Measurements from ENCODE around the gene NEURL1. TPM values are rescaled to one million over a fixed set of nuclear protein-coding genes. Genes with fewer than 3 reads are reported as not detected.

NEURL1 gene
- total RNA-seq, 4 donors from 2014 or later: 0.19 TPM; not detected in 3

DNA sequence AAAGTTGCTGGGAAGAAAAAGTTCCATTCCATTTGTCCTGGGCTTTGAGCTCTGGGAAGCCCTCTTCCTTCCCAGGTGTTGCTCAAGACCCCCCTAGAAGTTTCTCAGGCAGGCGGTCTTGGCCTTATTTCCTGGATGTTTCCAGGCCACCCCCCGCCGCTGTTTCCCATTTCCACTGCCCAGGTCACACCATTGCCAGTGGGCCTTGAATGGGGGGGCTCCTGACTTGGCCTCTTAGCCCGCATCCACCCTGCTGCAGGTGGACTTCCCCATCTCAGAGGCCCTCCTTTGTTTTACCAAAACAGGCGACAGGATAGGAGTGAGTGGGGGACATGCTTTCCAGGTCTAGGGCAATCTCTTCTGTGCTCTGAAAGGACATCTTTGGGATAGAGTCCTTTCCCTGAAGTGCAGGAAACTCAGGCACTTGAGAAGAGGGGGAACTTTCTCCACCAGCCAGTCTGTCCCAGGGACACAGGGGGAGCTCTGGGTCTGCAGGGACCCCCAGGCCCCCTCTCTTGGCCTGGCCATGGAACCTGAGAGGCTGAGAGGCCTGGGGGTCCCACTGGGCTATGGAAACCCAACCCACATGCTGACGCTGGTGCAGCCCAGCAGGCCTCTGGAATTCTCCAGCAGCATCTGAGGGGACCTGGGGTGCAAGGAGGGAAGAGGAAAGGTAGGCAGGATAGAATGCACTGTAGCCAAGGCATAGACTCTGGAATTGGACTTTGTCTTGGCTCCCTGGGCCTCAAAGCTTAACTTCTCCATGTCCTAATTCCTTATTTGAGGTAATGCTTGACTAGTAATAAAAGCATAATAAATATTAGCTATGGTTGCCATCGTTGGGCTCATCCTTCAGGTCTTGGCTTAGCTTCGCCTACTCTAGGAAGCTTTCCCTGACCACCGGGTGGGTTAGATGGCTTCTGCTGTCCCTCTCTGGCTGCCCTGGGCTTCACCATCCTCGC lies 17.6 kb downstream of the NEURL1 start:
- Histone ChIP-seq H3K27ac (no peak overlapping the region), H3K4me1 (peaks cover 0 to 12% (median 0%) of the 10 kb centered on the region in 3 donors), H3K9me3 (no peaks in the 10 kb centered on the region), H3K4me3 (no peak overlapping the region), H3K36me3 (no peaks in the 10 kb centered on the region), H3K27me3 (peaks cover 0 to 17% (median 0%) of the 10 kb centered on the region in 4 donors)
- intact Hi-C loops (cut with DNase I): no loop called here
- DNase-seq: no peak
- 83 to 92% methylated on average over 7 to 9 of the region's 10 CpGs for WGBS, 2 donors
- TF ChIP-seq POLR2A (IDR thresholded peaks at IDR 0.05): no peak
- no peak for TF ChIP-seq CTCF (IDR thresholded peaks at IDR 0.05)

DNA sequence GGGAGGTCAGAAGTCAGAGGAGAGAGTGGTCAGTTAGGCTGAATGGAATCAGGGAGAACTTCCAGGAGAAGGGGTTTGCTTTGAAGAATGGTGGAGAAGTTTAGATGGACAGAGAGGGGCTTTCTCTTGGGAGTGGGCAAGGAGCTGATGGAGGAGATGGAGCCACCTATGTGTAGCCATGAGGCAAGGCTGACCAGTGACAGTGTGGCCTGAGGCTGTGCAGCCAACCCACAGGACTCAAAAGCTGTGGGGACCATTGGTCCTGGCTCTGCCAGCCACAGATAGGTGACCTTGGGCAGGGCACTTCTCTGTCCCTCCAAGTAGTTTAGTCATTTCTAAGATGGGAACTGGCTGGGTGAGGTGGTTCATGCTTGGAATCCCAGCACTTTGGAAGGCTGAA lies 18.7 kb downstream of the NEURL1 start:
- no peaks in the 10 kb centered on the region for H3K9me3 ChIP-seq
- intact Hi-C loops (cut with DNase I): no loop called here
- no peaks in the 10 kb centered on the region for H3K36me3 ChIP-seq
- peaks cover 0 to 9% (median 0%) of the 10 kb centered on the region in 4 donors for H3K27me3 ChIP-seq
- no peak overlapping the region for H3K27ac ChIP-seq
- H3K4me3 ChIP-seq: no peak overlapping the region
- H3K4me1 ChIP-seq: peaks cover 0 to 12% (median 0%) of the 10 kb centered on the region in 3 donors
- no peak for DNase-seq
- TF ChIP-seq POLR2A (IDR thresholded peaks at IDR 0.05) (no peak), CTCF (IDR thresholded peaks at IDR 0.05) (no peak)

DNA sequence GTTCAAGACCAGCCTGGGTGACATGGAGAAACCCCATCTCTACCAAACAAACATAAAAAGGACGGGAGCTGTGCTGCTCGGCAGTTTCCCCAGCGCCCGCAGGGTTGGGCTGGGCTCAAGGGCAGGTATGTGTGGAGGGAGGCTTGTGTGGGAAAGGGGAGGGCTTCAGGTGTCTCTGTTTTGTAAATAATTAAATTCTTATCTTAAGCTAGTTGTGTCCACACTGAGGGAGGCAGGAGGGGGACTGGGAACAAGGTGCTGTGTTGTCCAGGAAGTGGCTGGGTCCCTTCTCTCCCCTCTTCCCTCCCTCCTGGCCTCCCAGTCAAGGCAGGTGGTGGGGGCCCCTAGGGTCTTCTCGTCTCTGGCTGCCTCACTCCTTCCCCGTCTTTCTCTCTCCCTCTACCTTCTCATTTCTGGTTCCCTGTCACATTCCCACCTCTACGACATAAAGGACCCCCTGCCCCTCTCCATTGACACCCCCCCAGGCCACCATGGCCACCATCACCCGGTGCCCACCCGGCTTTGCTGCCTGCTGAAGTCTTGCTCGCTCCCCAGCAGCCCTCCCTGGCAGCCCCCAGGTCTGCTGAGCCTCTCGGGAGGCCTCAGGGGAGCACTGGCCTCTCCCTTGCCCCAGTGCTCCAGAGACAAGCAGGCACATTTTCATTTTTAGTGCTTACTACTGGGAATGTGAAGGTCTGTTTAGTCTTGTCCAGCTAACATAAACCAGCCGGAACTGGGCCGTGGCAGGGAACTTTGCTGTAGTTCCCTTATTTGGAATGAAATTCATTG lies 19.3 kb downstream of the NEURL1 start:
- WGBS, 2 donors: 76 to 83% methylated on average over 11 to 12 of the region's 13 CpGs
- Histone ChIP-seq H3K27ac (peak overlapping the region in 2 of 4 donors; percentile 3 to 34), H3K4me3 (no peak overlapping the region), H3K4me1 (peaks cover 0 to 12% (median 0%) of the 10 kb centered on the region in 3 donors), H3K27me3 (peaks cover 0 to 5% (median 0%) of the 10 kb centered on the region in 4 donors), H3K36me3 (no peaks in the 10 kb centered on the region), H3K9me3 (no peaks in the 10 kb centered on the region)
- DNase-seq: no peak
- intact Hi-C loops (cut with DNase I): no loop called here
- no peak for TF ChIP-seq CTCF (IDR thresholded peaks at IDR 0.05)
- no peak for TF ChIP-seq POLR2A (IDR thresholded peaks at IDR 0.05)

DNA sequence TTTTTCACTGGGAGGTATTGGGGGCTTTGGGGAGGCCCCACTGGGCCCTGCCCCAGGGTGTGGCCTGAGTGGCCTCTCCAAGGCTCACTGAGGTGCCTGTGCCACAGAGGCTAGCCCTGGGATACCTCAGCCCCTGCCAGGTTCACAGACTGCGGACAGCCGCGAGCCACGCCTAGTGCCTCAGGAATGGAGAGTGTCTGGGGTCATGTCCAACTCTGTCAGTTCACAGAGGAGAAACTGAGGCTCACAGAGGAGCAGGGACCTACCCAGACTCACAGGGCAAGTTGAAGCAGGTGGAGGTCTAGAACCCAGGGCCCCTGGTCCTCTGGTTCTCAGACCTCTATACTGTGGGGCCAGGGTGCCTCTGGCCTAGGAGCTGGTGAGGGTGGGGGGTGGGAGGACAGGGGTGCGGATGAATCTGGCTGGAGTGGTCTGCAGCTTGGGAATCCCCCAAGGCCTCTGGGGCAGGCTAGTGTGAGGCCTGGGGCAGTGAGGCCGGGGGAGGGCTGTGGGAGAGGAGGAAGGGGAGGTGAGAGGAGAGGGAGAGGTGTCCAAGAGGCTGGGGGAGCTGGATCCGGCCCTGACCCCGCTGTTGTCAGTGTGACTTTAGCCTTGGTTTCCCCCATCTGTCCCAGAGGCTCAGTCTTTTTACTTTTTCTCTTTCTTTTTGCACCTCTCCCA lies 20.0 kb downstream of the NEURL1 start:
- intact Hi-C loops (cut with DNase I): no loop called here
- Histone ChIP-seq H3K9me3 (no peaks in the 10 kb centered on the region), H3K27me3 (no peaks in the 10 kb centered on the region), H3K4me3 (no peak overlapping the region), H3K4me1 (peaks cover 0 to 12% (median 0%) of the 10 kb centered on the region in 3 donors), H3K27ac (peak overlapping the region in 2 of 4 donors; percentile 3 to 34), H3K36me3 (no peaks in the 10 kb centered on the region)
- TF ChIP-seq CTCF (IDR thresholded peaks at IDR 0.05) (no peak), POLR2A (IDR thresholded peaks at IDR 0.05) (no peak)
- WGBS, 2 donors: 72 to 84% methylated on average over 3 of the region's 8 CpGs
- no peak for DNase-seq

All from esophagus squamous epithelium (tissue), 5 donors.